Osteoblast (primary cell): ENCODE measurements around the gene GPR55. TPM values are rescaled to one million over a fixed set of nuclear protein-coding genes. Genes with fewer than 3 reads are reported as not detected.

Experiments used
- DNase-seq: peaks from one replicate; pipeline ENCODE4 v3.0.0; 2011; ENCODE audit warnings: low spot score, mixed read lengths; ENCODE audit not compliant: insufficient read length; ENCODE audit errors: missing footprints
- H2AFZ ChIP-seq: 2 replicates; pipeline ENCODE4 v1.6.0; 2011; ENCODE audit warnings: mild to moderate bottlenecking, low read length
- H3K27ac ChIP-seq: 2 replicates; pipeline ENCODE4 v1.5.1; 2011; ENCODE audit warnings: mild to moderate bottlenecking, low read depth, low read length, moderate library complexity
- H3K27me3 ChIP-seq: 2 replicates; pipeline ENCODE4 v1.6.0; 2012; ENCODE audit warnings: mild to moderate bottlenecking, control low read depth, inconsistent platforms, low read length, moderate library complexity; ENCODE audit not compliant: insufficient read depth
- H3K36me3 ChIP-seq: 2 replicates; pipeline ENCODE4 v1.5.1; 2011; ENCODE audit warnings: mild to moderate bottlenecking, low read length, control low read depth, moderate library complexity; ENCODE audit not compliant: insufficient read depth
- H3K4me1 ChIP-seq: 2 replicates; pipeline ENCODE4 v1.5.1; 2011; ENCODE audit warnings: mild to moderate bottlenecking, low read length, control low read depth, moderate library complexity; ENCODE audit not compliant: insufficient read depth
- H3K4me2 ChIP-seq: 2 replicates; pipeline ENCODE4 v1.6.0; 2011; ENCODE audit warnings: mild to moderate bottlenecking, low read length; ENCODE audit not compliant: insufficient read depth
- H3K4me3 ChIP-seq: fragments of 200-600 bp; sonication (generic); 3 replicates; pipeline ENCODE4 v1.5.1; 2012; ENCODE audit warnings: mild to moderate bottlenecking, low read length, inconsistent platforms; ENCODE audit not compliant: insufficient read depth
- H3K79me2 ChIP-seq: 2 replicates; pipeline ENCODE4 v1.6.0; 2012; ENCODE audit warnings: mild to moderate bottlenecking, low read length, control low read depth, inconsistent platforms; ENCODE audit not compliant: insufficient read depth
- H3K9me3 ChIP-seq: 2 replicates; pipeline ENCODE4 v1.5.1; 2011; ENCODE audit warnings: low read depth, low read length, control low read depth
- H4K20me1 ChIP-seq: 2 replicates; pipeline ENCODE4 v1.6.0; 2012; ENCODE audit warnings: mild to moderate bottlenecking, low read length, control low read depth; ENCODE audit not compliant: insufficient read depth
- total RNA-seq: library from RNA; depleted of rRNA; stranded (reverse); fragments of >200 nt; gene quantifications from 2 replicates; pipeline ENCODE4 v1.2.3, GENCODE V29; 2012
- TF ChIP-seq, protein P1 (sequence below): IDR thresholded peaks from 2 replicates; pipeline ENCODE4 v1.5.1; 2011; ENCODE audit warnings: mild to moderate bottlenecking, low read depth, low read length, moderate library complexity; ENCODE audit errors: extremely low read depth

The GPR55 gene
- total RNA-seq, 1 donor, result not detected

DNA sequence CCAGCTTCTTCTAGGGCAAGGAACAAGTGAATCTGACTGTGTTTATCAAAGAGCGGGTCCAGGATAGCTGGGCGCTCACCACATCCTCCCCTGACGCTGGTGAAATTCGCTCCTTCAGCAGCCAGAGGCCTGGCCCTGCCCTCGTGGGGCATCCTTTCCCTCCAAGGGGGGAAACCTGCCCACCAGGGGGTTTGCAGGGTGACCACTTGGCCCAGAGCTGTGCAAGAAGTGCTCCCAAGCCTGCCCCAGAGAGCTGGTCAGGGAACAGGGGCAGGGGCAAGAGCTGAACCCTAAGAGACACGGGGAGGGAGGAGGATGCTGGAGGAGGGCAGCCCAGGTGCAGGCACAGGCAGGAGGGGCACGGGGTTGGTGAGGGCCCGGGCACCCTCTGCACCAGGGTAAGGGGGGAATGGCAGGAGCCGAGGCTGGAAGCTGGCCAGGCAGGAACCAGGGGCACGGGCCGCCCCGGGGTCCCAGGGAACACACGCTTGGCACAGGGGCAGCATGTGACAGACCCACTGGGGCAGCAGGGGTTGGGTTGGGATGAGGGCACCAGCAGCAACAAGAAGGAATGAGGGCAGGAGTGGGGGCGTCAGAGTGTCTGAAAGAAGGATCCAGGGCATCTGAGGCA, 2.8 kb upstream of the GPR55 start:
- H3K36me3 ChIP-seq, result no peaks in the 10 kb centered on the region
- no peaks in the 10 kb centered on the region for H3K9me3 ChIP-seq
- no peak overlapping the region for H3K4me2 ChIP-seq
- DNase-seq, result peak; percentile 55
- no peaks in the 10 kb centered on the region for H3K79me2 ChIP-seq
- H3K27me3 ChIP-seq, result peaks cover 10% of the 10 kb centered on the region
- TF ChIP-seq, protein P1, sequence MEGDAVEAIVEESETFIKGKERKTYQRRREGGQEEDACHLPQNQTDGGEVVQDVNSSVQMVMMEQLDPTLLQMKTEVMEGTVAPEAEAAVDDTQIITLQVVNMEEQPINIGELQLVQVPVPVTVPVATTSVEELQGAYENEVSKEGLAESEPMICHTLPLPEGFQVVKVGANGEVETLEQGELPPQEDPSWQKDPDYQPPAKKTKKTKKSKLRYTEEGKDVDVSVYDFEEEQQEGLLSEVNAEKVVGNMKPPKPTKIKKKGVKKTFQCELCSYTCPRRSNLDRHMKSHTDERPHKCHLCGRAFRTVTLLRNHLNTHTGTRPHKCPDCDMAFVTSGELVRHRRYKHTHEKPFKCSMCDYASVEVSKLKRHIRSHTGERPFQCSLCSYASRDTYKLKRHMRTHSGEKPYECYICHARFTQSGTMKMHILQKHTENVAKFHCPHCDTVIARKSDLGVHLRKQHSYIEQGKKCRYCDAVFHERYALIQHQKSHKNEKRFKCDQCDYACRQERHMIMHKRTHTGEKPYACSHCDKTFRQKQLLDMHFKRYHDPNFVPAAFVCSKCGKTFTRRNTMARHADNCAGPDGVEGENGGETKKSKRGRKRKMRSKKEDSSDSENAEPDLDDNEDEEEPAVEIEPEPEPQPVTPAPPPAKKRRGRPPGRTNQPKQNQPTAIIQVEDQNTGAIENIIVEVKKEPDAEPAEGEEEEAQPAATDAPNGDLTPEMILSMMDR, result no peak
- no peaks in the 10 kb centered on the region for H4K20me1 ChIP-seq
- H3K4me1 ChIP-seq, result no peaks in the 10 kb centered on the region
- no peak overlapping the region for H3K4me3 ChIP-seq
- H3K27ac ChIP-seq, result no peak overlapping the region
- no peak overlapping the region for H2AFZ ChIP-seq

DNA sequence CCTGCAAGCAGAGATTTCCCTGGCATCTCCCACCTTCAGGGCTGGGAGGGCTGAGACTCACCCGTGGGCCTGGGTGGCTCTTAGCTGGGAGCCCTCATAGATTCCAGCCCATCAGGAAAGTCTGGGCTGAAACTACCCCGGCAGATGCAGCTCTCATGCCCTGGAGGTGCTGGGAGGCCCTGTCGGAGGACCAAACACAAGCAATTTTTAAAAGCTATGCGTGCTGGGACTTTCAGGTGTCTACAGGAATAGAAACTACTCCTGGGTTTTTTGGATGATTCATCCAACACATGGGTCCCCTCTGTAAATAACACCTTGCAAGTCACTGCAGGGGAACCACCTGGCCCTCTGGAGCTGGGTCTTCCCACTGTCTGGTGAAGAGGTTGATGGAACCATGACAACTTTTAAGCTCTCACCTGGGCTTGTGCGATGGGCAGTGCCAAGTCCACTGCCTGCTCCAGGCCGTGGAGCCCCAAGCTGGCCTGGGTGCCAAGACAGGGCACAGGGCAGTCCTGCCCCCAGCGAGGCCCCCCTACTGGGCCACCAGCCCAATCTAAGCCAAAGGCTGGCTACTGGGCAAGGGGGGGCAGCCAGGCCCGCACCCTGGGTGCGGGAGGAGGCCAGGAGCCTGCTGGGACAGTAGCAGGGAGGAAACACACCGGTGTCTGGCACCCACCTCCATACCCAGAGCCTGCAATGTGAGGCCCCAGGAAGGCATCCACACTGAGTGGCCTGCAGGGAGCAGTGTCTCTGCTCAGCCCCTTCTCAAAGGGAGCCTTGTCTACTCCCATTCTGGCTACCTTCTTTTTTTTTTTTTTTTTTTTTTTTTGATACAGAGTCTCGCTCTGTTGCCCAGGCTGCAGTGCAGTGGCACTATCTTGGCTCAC, 1.1 kb upstream of the GPR55 start:
- Histone ChIP-seq H3K4me2 (no peak overlapping the region), H3K36me3 (no peaks in the 10 kb centered on the region), H3K79me2 (no peaks in the 10 kb centered on the region), H2AFZ (no peak overlapping the region), H3K4me1 (no peaks in the 10 kb centered on the region), H3K4me3 (no peak overlapping the region), H3K27me3 (peaks cover 17% of the 10 kb centered on the region), H3K27ac (no peak overlapping the region), H3K9me3 (no peaks in the 10 kb centered on the region), H4K20me1 (no peaks in the 10 kb centered on the region)
- TF ChIP-seq, protein P1, result no peak
- no peak for DNase-seq

DNA sequence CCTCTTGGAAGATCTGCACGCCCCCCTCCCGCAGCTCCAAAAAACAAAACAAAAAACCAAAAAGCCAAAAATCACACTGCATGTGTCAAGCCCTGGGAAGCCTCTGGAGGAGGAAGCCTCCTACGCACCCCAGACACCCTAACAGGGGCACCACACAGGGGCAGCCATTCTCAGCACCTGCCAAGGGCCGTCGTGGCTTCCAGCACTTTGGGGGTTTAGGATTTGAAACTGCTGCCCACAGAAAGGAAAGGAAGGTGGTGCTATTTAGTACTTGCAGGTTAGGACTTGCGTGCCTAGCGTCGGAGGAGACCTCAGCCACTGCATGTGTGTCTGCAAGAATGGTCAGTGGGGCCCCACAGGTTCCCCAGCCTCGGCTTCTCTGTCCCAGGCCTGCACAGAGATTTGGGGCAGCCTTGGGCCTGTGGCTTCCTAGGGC, 419 bp upstream of the GPR55 start:
- Histone ChIP-seq H3K4me3 (no peak overlapping the region), H2AFZ (no peak overlapping the region)

DNA sequence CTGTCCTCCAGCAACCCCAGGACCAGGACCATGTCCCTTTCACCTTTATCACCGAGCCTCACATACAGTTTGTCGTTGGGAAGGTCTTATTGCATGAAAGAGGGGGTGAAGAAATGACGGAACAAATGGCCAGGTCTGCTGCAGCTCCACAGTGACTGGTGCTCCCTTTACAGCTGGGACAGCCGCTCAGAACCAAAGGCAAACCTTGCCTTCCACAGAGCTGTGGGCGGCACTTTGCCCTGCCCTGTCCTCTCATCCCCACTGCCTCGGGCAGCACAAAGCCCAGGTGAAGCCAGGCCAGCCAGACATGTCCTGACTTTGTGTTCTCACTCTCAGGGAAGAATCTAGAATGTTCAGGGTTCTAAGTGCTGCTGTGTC, 961 bp downstream of the GPR55 start:
- DNase-seq, result peak; percentile 29
- Histone ChIP-seq H3K27me3 (peaks cover 35% of the 10 kb centered on the region), H3K4me3 (no peak overlapping the region), H3K36me3 (no peaks in the 10 kb centered on the region), H2AFZ (no peak overlapping the region), H3K9me3 (no peaks in the 10 kb centered on the region), H3K79me2 (no peaks in the 10 kb centered on the region), H3K4me2 (no peak overlapping the region), H3K27ac (no peak overlapping the region), H3K4me1 (no peaks in the 10 kb centered on the region), H4K20me1 (no peaks in the 10 kb centered on the region)
- TF ChIP-seq, protein P1, result no peak

More for the DNA sequence above, 419 bp upstream of the GPR55 start:
- DNase-seq, result no peak
- H4K20me1 ChIP-seq, result no peaks in the 10 kb centered on the region
- no peaks in the 10 kb centered on the region for H3K36me3 ChIP-seq
- H3K4me2 ChIP-seq, result no peak overlapping the region
- no peaks in the 10 kb centered on the region for H3K79me2 ChIP-seq
- H3K27me3 ChIP-seq, result peaks cover 23% of the 10 kb centered on the region
- TF ChIP-seq, protein P1, result no peak
- no peaks in the 10 kb centered on the region for H3K4me1 ChIP-seq
- no peaks in the 10 kb centered on the region for H3K9me3 ChIP-seq
- no peak overlapping the region for H3K27ac ChIP-seq
